DOHH2 (cell line): Measurements from ENCODE around the gene TERB1.

Experiments used
- CTCF ChIP-seq: fragments of 200-600 bp; sonication (generic); IDR thresholded peaks from one replicate; pipeline ENCODE4 v1.5.1; 2014; ENCODE audit warnings: antibody characterized with exemption, mild to moderate bottlenecking, low read depth, low read length; ENCODE audit not compliant: poor library complexity, severe bottlenecking
- EZH2phosphoT487 ChIP-seq: fragments of 200-600 bp; sonication (generic); IDR thresholded peaks from 2 replicates; pipeline ENCODE4 v1.6.1; 2017; ENCODE audit warnings: borderline replicate concordance, mild to moderate bottlenecking, antibody characterized with exemption, low read length, moderate library complexity, mixed read lengths

DNA sequence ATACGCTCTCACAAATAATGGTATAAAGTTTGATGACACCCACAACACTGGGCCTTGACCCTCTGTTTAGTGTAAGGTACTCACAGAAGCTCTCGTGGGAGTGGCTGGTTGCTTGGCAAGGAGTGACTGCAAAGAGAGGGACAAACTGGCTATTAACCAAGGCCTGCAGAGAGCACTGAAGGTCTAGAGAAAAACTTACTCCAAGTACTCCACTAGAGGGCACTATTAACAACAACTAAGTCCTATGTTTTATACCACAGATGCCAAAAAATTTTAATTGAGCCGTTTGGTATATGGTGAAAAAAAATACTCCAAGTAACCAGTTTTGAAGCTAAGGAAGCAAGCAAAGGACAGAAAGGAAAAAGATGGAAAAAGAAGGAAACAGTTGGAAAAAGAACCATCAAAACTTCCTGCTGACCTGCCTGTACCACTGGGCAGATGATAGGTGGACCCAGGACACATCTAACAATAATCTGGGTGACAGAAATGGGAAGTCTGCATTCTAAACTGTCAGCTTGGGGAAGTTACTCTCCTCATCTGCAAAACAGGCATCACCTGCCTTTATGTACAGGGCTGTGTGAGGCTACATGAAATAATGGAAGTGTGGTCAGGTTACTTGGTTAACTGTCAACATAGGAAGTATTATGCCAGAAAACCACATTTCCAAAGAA, 73.1 kb downstream of the TERB1 start:
- peak; percentile 74 for TF ChIP-seq CTCF
- TF ChIP-seq EZH2phosphoT487, result no peak
